Lung (tissue), 12 donors: ENCODE data around the gene PPP1R9B. TPM values are rescaled to one million over a fixed set of nuclear protein-coding genes. Genes with fewer than 3 reads are reported as not detected.

Experiments used
- ATAC-seq: fragments of 200-7000 bp; cut with Tn5 transposase; one replicate; pipeline ENCODE4 v1.9.1; 2020; ENCODE audit warnings: moderate number of reproducible peaks; ENCODE audit not compliant: insufficient read depth, low FRiP score
- DNase-seq, 3 donors: peaks; one replicate each; pipeline ENCODE4 v3.0.0-alpha.2; 2013 to 2017
- H3K27ac ChIP-seq, 2 donors: one replicate each; pipeline ENCODE4 v1.5.1; 2013; ENCODE audit warnings: mild to moderate bottlenecking in 2 of 2, moderate library complexity in 2 of 2, control low read depth in 1 of 2, inconsistent platforms in 1 of 2, low read depth in 1 of 2, low read length in 1 of 2
- H3K27me3 ChIP-seq, 3 donors: one replicate each; pipeline ENCODE4 v1.5.1; 2013; ENCODE audit warnings: low read length in 2 of 3; ENCODE audit not compliant: control insufficient read depth in 3 of 3, insufficient read depth in 3 of 3
- H3K36me3 ChIP-seq, 4 donors: one replicate each; pipeline ENCODE4 v1.5.1; 2013; ENCODE audit warnings: low read length in 4 of 4, mild to moderate bottlenecking in 1 of 4, moderate library complexity in 1 of 4; ENCODE audit not compliant: control insufficient read depth in 4 of 4, insufficient read depth in 4 of 4
- H3K4me1 ChIP-seq, 5 donors: one replicate each; pipeline ENCODE4 v1.5.1; 2013; ENCODE audit warnings: low read length in 5 of 5, mild to moderate bottlenecking in 2 of 5, moderate library complexity in 1 of 5; ENCODE audit not compliant: control insufficient read depth in 5 of 5, insufficient read depth in 5 of 5
- H3K4me3 ChIP-seq: one replicate; pipeline ENCODE4 v1.5.1; 2013; ENCODE audit warnings: mild to moderate bottlenecking, control low read depth, moderate library complexity
- H3K9ac ChIP-seq, 2 donors: one replicate each; pipeline ENCODE4 v1.5.1; 2013; ENCODE audit warnings: low read length in 2 of 2, control low read depth in 1 of 2; ENCODE audit not compliant: insufficient read depth in 1 of 2
- H3K9me3 ChIP-seq, 4 donors: one replicate each; pipeline ENCODE4 v1.5.1; 2013; ENCODE audit warnings: low read length in 3 of 4, mild to moderate bottlenecking in 1 of 4, moderate library complexity in 1 of 4; ENCODE audit not compliant: control insufficient read depth in 4 of 4, insufficient read depth in 3 of 4
- WGBS, 2 donors: extraction: QIAGEN DNeasy Blood & Tissue Kit; methylation state at CpG; one replicate each; pipeline ENCODE4 v1.1.7; 2013; 5-methylcytosine and 5-hydroxymethylcytosine counted together
- polyA plus RNA-seq, 2 donors: library from polyadenylated mRNA; stranded (reverse); fragments of 200-250 nt; gene quantifications; one replicate each; pipeline ENCODE4 v1.2.1, GENCODE V29; 2013
- total RNA-seq, 2 donors: library from RNA; depleted of rRNA in 1 of 2; stranded (reverse); fragments of >200 nt in 1 of 2; gene quantifications; one replicate each; pipeline ENCODE4 v1.2.1, GENCODE V29; 2014 to 2021
- TF ChIP-seq, protein P1 (sequence below): IDR thresholded peaks from 2 replicates; pipeline ENCODE4 v1.5.1; 2012; ENCODE audit warnings: mild to moderate bottlenecking; ENCODE audit errors: control extremely low read depth, extremely low read depth
- donor health status: control.
- donor health status: control.
- donor health status: Bipolar disorder and iron deficiency.
- donor health status: healthy.
- donor health status: DM: yes; HTN: yes; CAD: no.

PPP1R9B gene
- total and polyA plus RNA-seq, 4 donors: 31.7 to 77.4 (median 49.8) TPM

GRCh38 chr17:50120475-50121253 lies 29.8 kb downstream of the PPP1R9B start:
- peaks cover 0 to 16% (median 7%) of the 10 kb centered on the region in 5 donors for H3K4me1 ChIP-seq
- TF ChIP-seq, protein P1, sequence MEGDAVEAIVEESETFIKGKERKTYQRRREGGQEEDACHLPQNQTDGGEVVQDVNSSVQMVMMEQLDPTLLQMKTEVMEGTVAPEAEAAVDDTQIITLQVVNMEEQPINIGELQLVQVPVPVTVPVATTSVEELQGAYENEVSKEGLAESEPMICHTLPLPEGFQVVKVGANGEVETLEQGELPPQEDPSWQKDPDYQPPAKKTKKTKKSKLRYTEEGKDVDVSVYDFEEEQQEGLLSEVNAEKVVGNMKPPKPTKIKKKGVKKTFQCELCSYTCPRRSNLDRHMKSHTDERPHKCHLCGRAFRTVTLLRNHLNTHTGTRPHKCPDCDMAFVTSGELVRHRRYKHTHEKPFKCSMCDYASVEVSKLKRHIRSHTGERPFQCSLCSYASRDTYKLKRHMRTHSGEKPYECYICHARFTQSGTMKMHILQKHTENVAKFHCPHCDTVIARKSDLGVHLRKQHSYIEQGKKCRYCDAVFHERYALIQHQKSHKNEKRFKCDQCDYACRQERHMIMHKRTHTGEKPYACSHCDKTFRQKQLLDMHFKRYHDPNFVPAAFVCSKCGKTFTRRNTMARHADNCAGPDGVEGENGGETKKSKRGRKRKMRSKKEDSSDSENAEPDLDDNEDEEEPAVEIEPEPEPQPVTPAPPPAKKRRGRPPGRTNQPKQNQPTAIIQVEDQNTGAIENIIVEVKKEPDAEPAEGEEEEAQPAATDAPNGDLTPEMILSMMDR: no peak

DNA sequence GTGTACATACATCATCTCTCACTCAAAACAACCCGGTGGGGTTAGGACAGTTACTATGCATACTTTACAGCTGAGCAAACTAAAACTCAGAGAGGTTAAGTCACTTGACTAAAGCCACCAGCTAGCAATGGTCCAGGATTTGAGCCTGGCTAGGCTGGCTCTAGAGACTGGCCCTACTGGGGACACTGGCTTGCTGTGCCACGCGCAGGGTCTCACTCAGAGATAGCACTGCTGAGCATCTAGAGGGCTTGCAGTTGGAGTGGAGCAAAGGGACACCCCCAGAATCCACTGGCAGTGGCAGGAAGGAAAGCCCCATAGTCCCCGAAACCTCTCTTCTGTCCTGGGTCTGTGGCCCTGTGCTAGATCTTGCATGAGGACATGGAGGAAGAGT lies 31.7 kb downstream of the PPP1R9B start:
- H3K36me3 ChIP-seq: peaks cover 0 to 2% (median 0%) of the 10 kb centered on the region in 4 donors
- no peak for DNase-seq
- H3K9ac ChIP-seq: no peak overlapping the region
- WGBS, 2 donors: 84 to 94% methylated on average over 4 of the region's 4 CpGs
- H3K27me3 ChIP-seq: no peaks in the 10 kb centered on the region
- H3K9me3 ChIP-seq: no peaks in the 10 kb centered on the region
- H3K4me1 ChIP-seq: peaks cover 0 to 12% (median 4%) of the 10 kb centered on the region in 5 donors
- H3K4me3 ChIP-seq: no peak overlapping the region
- TF ChIP-seq, protein P1: no peak
- ATAC-seq: no peak
- H3K27ac ChIP-seq: no peak overlapping the region

More at GRCh38 chr17:50120475-50121253, 29.8 kb downstream of the PPP1R9B start:
- no peak for ATAC-seq
- Histone ChIP-seq H3K9ac (no peak overlapping the region), H3K9me3 (no peaks in the 10 kb centered on the region), H3K36me3 (peaks cover 0 to 2% (median 0%) of the 10 kb centered on the region in 4 donors), H3K27ac (no peak overlapping the region), H3K27me3 (no peaks in the 10 kb centered on the region), H3K4me3 (no peak overlapping the region)
- DNase-seq: no peak
- WGBS, 2 donors: 92 to 93% methylated on average over 7 of the region's 7 CpGs

GRCh38 chr17:50118076-50118827 lies 32.2 kb downstream of the PPP1R9B start:
- WGBS, 2 donors: 83 to 93% methylated on average over 22 to 23 of the region's 23 CpGs
- TF ChIP-seq, protein P1: no peak
- no peak overlapping the region for H3K27ac ChIP-seq

More at GRCh38 chr17:50118076-50118827, 32.2 kb downstream of the PPP1R9B start:
- ATAC-seq (no peak), DNase-seq (no peak)
- H3K4me3 ChIP-seq: no peak overlapping the region
- H3K27me3 ChIP-seq: no peaks in the 10 kb centered on the region
- peaks cover 0 to 2% (median 0%) of the 10 kb centered on the region in 4 donors for H3K36me3 ChIP-seq
- peaks cover 0 to 7% (median 0%) of the 10 kb centered on the region in 5 donors for H3K4me1 ChIP-seq
- no peaks in the 10 kb centered on the region for H3K9me3 ChIP-seq
- H3K9ac ChIP-seq: no peak overlapping the region
